SKM-1 treated with dmso at 0.1 percent for 144 hours (cell line): ENCODE results near the gene CYP26A1.

ENCODE experiments used
- DNase-seq: peaks from one replicate; lab custom pipeline; 2025; ENCODE audit not compliant: unreplicated experiment; lab: John Stamatoyannopoulos, UW

Gene CYP26A1

DNA sequence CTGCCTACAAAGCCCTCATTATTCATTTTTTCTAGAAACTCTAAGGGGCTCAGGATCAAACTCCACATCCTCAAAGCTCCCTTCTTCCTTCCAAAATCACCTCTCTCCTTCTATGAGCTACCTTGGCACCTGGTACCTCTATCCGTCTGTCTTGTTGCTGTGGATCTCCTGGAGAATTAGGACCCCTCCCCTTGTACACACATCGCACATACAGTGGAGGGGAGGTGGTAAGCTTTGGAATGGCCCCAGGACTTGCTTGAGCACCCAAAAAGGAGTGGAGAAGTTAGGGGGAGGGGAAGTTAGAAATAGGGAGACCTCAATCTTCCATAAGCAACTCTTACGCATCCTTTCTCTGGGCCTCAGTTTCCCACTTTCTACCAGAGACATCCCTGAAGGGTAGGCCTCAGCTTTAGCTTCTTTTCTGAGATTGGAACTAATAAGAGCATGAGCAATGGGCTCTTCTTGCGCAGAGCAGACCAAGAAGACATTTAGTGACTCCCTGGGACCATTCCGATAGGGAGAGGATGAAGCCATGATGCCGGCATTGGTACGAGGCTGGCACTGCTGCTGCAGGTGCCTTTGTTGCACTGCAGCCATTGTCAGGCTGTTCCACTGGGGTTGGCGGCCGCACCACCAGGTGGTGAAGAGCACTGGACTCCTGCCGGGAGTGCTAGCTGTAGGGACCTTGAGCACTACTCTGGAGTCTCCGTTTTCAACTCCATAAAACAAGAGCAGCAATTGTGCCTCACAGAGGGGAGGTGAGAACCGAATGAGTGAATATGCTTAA lies 8.6 kb upstream of the CYP26A1 start:
- DNase-seq, result no peak

- DNase-seq, result no peak
Observed at GRCh38 chr10:93065675-93066543, 7.8 kb upstream of the CYP26A1 start.

DNA sequence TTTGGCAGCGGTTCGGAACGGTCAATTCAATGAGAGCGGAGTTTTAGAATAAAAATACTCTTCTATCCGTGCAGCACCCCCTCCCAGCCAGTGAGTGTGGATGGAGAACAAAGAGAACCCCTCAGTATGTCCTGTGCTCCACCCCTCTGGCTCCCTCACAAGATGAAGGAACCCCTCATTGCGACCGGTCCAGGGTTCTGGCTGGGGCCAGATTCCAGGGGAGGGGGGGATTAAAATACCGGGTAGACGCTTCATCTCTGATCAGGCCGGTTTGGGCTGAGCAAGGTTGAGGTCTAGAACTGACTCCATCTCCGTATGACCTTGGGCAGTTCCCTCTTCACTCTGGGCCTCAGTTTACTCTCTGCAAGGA lies 7.2 kb upstream of the CYP26A1 start:
- no peak for DNase-seq

GRCh38 chr10:93067443-93068365 lies 6.0 kb upstream of the CYP26A1 start:
- no peak for DNase-seq

DNA sequence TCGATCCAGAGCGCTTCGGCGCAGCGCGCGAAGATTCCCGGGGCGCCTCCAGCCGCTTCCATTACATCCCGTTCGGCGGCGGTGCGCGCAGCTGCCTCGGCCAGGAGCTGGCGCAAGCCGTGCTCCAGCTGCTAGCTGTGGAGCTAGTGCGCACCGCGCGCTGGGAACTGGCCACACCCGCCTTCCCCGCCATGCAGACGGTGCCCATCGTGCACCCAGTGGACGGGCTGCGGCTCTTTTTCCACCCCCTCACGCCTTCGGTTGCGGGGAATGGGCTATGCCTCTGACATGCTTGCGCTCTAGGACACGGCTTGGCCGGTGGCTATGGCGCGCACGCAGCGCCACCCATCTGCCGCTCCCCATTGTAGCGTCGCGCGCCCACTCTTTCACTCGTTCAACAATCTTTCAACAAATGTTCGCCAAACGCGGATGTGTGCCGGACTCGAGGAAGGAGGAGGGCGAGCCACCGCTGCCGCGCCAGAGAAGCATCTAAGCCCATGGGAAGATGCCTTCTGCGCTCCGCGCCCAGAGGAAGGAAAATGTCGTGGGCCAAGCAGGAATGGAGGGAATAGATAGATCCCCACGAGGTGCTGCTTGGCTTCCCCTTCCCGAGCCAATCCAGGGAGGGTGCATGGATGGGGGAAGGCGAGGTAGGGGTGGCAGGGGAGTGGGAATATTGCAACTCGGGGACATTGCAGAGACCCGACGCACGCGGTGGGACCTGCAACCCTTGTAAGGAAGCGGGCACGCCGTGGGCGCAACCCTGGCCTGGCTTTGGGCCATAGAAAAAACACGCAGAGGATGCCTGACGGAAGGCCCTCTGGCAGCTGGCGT lies 5.1 kb upstream of the CYP26A1 start:
- no peak for DNase-seq

DNA sequence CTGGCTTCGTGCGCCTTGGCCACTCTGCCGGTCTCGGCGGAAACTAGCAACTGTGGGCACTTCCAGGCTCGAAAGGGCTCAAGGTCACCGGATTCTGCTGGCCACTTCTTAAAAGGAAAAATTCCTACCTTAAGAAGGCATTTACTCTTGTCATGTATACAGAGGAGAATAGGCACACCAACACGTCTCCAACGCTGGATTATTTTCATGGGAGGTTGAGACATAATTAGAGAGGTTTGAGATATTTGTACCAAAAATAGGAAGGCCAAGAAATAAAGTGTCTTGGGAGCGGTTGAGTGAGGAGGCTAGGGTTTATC lies 4.5 kb upstream of the CYP26A1 start:
- DNase-seq, result no peak

DNA sequence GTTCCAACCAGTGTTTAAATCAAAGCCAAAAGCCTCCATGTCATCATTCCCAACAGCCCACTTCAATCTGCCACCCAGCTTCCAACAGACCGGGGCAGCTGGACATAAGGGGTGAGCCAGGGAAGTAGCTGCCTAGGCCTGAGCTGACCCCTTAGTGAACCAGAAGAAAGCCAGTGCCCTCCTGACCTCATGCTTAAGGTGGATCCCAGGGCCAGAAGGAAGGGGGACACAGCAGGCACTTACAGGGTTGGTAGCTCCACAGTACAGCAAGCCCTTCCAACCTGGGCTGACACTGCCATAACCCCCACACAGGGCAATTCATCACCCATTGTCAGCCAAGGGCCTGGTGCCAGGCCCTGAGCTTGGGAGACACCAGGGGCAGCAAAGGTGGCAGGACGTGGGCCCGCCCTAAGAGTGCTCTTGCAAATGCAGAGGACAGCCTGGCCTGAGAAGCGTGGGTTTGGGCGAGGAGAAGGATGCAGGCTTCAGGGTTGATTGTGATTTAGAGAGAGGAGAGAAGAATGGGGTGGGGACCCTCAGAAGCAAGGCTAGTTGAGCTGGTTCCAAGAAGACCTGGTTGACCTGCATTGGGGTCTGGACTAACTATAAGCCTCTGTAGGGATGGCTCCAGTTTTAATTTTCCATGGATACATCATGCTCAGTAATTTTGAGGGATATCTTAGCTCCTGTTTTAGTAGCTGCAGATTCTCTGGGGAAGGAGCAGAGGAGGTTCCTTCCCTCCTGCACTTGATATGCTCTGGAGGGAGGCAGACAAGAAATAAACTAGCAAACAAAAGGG lies 3.1 kb upstream of the CYP26A1 start:
- no peak for DNase-seq

- no peak for DNase-seq
Observed at GRCh38 chr10:93071177-93071472, 2.6 kb upstream of the CYP26A1 start.

DNA sequence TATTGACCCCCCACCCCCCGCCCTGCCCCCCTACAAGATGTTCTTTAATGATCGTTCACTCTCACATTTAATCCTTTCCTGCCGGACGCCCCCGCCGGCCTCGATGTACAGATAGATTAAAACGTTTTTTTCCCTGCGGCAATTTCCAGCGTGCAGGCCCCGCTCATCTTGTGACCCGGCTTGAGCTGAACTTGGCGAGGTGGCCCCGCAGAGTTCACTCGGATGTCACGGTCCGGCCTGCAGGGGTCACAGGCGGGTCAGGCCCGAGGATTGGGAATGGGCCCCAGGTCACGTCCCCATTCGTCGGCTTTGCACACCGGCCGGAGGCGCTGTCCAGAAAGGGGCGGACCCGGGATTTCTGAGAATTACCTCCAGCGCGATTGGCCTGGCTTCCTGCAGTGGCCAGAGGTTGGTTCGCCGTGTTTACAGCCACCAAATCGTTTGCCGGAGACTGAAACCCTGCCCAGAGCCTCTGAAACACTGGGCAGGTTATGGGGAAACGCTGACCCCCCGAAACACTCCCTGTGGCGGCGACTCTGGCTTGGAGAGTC lies 1.9 kb upstream of the CYP26A1 start:
- no peak for DNase-seq

- no peak for DNase-seq
Observed at GRCh38 chr10:93072225-93072712, 1.4 kb upstream of the CYP26A1 start.

GRCh38 chr10:93072713-93073538 lies 767 bp upstream of the CYP26A1 start:
- no peak for DNase-seq

DNA sequence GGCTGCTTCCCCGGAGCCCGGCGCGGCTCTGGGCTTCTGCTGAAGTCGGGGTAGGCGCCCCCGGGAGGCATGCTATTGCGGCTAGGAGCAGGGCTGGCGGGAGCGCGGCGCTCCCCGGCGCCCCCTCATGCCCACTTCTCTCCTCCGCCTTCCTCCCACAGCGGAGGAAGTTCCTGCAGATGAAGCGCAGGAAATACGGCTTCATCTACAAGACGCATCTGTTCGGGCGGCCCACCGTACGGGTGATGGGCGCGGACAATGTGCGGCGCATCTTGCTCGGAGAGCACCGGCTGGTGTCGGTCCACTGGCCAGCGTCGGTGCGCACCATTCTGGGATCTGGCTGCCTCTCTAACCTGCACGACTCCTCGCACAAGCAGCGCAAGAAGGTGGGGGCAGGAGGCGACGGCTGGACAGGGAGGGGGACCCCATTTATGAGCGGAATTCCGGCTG lies 479 bp downstream of the CYP26A1 start:
- no peak for DNase-seq

DNA sequence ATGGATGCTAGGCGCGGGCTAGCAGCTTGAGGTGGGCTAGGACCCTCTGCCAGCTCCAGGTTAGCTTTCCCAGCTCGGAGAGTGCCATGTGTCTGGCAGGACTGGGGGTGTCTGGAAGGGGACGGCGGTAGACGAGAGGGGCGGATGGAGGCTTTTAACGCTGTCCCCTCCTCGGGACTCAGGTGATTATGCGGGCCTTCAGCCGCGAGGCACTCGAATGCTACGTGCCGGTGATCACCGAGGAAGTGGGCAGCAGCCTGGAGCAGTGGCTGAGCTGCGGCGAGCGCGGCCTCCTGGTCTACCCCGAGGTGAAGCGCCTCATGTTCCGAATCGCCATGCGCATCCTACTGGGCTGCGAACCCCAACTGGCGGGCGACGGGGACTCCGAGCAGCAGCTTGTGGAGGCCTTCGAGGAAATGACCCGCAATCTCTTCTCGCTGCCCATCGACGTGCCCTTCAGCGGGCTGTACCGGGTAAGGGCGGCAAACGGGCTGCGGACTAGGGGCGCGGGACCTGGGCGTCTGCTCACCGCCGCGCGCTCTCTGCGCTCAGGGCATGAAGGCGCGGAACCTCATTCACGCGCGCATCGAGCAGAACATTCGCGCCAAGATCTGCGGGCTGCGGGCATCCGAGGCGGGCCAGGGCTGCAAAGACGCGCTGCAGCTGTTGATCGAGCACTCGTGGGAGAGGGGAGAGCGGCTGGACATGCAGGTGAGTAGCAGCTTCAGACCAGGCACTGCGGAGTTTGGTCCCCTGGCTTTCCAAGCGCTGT lies 1.1 kb downstream of the CYP26A1 start:
- DNase-seq, result no peak

DNA sequence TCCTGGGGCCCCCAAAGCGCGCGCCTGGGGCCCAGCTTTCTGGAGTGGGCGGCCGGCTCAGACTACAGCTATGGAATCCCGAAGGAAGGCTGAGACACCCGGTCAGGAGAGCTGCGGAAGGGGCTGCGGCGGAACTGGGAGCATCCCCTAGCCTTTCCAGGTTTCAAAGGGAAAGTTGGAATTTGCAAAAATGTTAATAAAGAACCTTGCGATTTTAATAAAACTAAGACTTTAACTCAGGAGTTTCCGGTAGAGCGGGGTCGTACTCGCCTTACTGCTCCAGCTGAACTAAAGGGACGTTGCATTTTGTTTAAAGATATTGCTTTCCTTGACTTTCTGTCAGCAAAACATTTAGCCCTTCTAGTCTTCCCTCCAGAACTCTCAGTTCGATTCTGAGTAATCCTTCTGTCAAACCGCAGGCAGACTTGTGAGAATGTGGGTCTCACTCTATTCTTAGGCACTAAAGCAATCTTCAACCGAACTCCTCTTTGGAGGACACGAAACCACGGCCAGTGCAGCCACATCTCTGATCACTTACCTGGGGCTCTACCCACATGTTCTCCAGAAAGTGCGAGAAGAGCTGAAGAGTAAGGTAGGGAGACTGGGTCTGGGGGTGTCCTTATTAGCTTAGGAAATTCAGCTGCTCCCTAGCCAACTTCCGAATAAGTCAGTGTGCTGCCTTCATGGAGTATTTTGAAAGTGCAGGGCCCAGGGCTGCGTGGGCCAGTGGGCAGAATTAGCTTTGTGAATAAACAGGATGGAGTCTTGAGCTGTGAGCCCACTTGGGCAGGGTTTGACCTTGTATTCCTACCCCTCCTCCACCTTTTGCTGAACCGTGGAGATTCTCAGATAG lies 1.9 kb downstream of the CYP26A1 start:
- DNase-seq, result no peak

GRCh38 chr10:93076871-93077270 lies 3.2 kb downstream of the CYP26A1 start:
- no peak for DNase-seq

- DNase-seq, result no peak
Observed at GRCh38 chr10:93077860-93078337, 4.2 kb downstream of the CYP26A1 start.
